GM18511 (cell line): ENCODE data around the gene AGPAT4.
"Not testable (repeated sequence)": the region's sequence is repeated elsewhere in the genome, so short reads cannot be mapped to it uniquely, and the experiment has no call there.

Experiments used
- ATAC-seq: cut with Tn5 transposase; IDR thresholded peaks from one replicate; pipeline ENCODE4 v1.9.1; 2021; ENCODE audit warnings: mild to moderate bottlenecking, moderate library complexity; ENCODE audit not compliant: unreplicated experiment

AGPAT4 gene, protein sequence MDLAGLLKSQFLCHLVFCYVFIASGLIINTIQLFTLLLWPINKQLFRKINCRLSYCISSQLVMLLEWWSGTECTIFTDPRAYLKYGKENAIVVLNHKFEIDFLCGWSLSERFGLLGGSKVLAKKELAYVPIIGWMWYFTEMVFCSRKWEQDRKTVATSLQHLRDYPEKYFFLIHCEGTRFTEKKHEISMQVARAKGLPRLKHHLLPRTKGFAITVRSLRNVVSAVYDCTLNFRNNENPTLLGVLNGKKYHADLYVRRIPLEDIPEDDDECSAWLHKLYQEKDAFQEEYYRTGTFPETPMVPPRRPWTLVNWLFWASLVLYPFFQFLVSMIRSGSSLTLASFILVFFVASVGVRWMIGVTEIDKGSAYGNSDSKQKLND

DNA sequence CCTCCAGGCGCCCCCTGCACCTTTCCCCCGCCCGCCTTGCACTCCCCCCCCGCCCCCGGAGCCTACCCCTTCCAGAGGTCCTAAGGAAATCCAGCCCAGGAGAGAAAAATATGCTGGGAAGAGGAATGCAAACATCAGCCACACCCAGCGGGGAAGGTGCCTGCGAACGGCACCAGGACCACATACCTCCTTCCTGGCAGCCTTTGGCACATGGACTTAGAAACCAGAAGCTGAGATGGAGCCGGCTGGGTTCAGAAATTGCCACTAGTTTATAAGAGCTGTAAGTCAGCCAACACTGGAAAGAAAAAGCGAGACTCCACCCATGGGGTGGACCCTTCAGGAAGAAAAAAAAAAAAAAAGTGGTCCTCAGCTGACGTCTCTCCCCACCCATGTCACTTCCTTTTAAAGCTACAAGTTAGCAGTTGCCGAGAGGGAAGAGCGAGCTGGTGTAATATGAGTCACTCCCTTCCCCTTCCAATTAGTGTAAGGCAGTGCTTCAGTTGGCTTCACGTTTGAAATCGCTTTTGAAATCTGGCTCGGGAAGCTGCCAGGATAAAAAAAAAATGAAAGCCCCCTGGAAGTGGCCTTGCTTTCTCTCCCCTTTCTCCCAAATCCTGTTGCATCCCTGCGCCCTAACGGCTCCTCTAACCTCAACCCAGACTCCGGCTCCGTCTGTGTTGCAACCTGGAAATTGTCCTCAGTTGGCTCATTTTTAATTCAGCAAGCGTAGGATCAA is at the start of gene AGPAT4:
Gene AGPAT4 (minus strand): TSS at position 310 of the 736 bp plus-strand sequence. CDS start 41,848 bp downstream, outside the sequence.
- ATAC-seq, result peak; percentile 97

GRCh38 chr6:161319231-161319630 is 45.4 kb upstream of the AGPAT4 start:
- no peak for ATAC-seq

GRCh38 chr6:161318456-161318855 is 44.6 kb upstream of the AGPAT4 start:
- ATAC-seq, result no peak

DNA sequence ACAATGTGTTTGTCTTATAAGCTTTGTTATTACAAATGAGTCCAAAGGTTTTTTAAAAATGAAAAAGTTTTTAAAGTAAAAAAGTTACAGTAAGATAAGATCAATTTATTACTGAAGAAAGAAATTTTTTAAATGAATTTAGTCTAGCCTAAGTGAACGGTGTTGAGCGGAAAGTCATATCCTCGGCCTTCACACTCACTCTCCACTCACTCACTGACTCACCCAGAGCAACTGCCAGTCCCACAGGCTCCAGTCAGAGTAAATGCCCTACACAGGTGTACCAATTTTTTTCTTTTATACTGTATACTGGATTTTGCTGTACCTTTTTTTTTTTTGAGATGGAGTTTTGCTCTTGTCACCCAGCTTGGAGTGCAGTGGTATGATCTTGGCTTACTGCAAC is 42.7 kb upstream of the AGPAT4 start:
- no peak for ATAC-seq

GRCh38 chr6:161315246-161315917 is 41.5 kb upstream of the AGPAT4 start:
- not testable (repeated sequence) for ATAC-seq

- ATAC-seq, result not testable (repeated sequence)
Measured at GRCh38 chr6:161314541-161315245, 40.8 kb upstream of the AGPAT4 start.

DNA sequence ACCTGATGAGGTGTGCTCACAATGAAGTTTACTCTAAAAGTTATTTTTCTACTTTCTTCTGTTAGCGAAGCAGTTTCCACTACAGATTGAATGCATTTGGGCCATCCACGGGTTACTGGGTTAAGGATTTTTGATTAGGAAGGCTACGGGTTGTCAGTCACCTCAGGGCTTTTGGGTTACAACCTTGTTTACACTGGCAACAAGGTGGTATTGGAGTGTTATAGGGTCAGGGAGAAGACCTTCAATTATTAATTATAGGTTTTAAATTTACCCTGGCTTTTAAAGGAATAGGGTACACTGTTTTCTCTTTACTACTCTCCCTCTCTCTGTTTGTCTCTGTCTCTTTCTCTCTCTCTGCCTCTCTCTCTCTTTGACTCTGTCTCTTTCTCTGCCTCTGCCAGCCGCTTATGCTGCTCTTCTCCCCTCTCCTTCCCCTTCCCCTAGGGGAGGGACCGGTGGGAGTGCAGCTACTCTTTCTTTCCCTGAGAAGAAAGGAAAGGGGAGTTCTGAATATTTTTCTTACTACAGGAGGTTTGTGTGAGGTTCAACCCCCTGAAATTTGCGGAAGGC is 40.2 kb upstream of the AGPAT4 start:
- ATAC-seq, result no peak

DNA sequence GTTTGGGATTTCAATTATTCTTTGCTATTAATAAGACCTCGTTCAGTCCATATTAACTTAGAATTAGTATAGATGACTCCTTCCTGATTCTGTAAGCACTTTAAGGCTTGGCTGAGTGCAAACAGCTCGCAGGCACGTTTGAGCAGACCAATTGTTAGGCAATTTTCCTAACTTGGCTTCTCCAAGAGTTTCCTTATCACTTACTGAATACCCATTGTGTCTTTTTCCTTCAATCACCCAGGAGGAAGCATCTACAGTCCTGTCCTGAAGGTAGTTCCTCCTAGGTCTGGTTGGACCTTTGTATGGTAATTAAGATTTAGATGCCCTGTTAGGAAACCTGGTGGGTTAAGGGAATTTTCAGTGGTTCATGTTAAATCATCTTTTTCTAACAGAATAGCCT is 39.6 kb upstream of the AGPAT4 start:
- not testable (repeated sequence) for ATAC-seq

GRCh38 chr6:161309774-161310173 is 35.9 kb upstream of the AGPAT4 start:
- ATAC-seq, result not testable (repeated sequence)

GRCh38 chr6:161308075-161308655 is 34.3 kb upstream of the AGPAT4 start:
- no peak for ATAC-seq

DNA sequence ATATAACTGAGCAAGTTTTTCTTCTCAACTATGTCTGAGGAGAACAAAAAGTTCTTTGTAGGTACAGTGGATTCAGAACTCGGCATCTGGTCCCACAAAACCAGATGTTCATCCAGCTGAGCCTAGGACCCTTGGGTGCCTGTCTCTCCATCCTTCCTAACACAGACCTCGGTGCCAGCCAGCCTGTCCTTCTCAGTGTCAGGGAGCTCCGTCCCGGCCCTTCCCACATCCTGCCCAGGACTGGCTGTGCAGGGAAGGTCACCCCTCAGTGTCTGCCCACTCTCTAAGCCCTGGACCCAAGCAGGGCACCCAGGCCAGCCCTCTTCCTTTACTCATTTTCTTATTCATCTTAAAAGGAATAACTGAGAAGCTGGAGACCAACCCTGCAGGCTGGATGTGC is 32.0 kb upstream of the AGPAT4 start:
- ATAC-seq, result no peak

GRCh38 chr6:161303628-161304340 is 29.9 kb upstream of the AGPAT4 start:
- ATAC-seq, result no peak

GRCh38 chr6:161302949-161303348 is 29.1 kb upstream of the AGPAT4 start:
- ATAC-seq, result no peak

GRCh38 chr6:161301338-161301737 is 27.5 kb upstream of the AGPAT4 start:
- no peak for ATAC-seq

DNA sequence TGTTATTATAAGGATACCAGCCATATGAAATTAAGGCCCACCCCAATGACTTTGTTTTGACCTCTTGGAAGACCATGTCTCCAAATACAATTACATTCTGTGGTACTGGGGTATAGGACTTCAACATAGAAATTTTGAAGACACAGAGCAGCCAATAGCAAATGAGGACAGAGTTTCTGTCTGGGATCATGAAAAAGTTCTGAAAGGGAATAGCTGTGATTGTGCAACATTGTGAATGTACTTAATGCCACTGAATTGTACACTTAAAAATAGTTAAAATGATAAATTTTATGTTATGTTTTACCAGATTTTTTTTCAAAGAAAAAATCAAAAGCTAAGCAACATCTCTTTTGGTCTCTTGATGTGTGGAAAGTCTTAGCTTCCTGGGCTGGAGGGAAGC is 27.0 kb upstream of the AGPAT4 start:
- ATAC-seq, result no peak

DNA sequence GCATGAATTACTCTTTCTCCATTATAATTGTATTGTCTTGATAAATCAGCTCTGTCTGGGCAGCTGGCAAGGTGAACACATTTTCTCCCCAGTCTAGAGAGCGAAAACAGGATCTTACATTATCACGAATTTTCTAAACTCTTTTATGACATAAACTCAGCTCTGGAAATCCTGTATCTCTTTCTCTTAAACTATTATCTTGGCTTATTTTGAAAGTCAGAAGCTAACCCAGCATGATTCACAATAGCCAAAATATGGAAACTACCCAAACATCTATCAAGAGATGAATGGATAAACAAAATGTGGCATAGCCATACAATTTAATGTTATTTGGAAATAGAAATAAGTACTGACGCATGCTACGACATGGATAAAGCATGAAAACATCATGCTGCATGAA is 25.9 kb upstream of the AGPAT4 start:
- ATAC-seq, result no peak

GRCh38 chr6:161295784-161296183 is 21.9 kb upstream of the AGPAT4 start:
- ATAC-seq, result no peak

- no peak for ATAC-seq
Measured at GRCh38 chr6:161292650-161293281, 18.9 kb upstream of the AGPAT4 start.

- no peak for ATAC-seq
Measured at GRCh38 chr6:161292145-161292544, 18.3 kb upstream of the AGPAT4 start.
